Fibroblast of skin of scalp (primary cell): Measurements from ENCODE around the gene GLIS1.

Experiments used
- DNase-seq: peaks from one replicate; pipeline ENCODE4 v3.0.0-alpha.2; 2013

The GLIS1 gene

GRCh38 chr1:53576866-53577760 is 161.9 kb downstream of the GLIS1 start:
- DNase-seq: no peak

- no peak for DNase-seq
Measured at GRCh38 chr1:53576381-53576801, 162.6 kb downstream of the GLIS1 start.

GRCh38 chr1:53575955-53576320 is 163.0 kb downstream of the GLIS1 start:
- no peak for DNase-seq

GRCh38 chr1:53575141-53575954 is 163.6 kb downstream of the GLIS1 start:
- DNase-seq: no peak

GRCh38 chr1:53574621-53575020 is 164.3 kb downstream of the GLIS1 start:
- DNase-seq: no peak

GRCh38 chr1:53573931-53574330 is 165.0 kb downstream of the GLIS1 start:
- DNase-seq: no peak

GRCh38 chr1:53573522-53573921 is 165.4 kb downstream of the GLIS1 start:
- no peak for DNase-seq

- no peak for DNase-seq
Measured at GRCh38 chr1:53572815-53573173, 166.2 kb downstream of the GLIS1 start.

- peak; percentile 93 for DNase-seq
Measured at GRCh38 chr1:53572065-53572814, 166.7 kb downstream of the GLIS1 start.

GRCh38 chr1:53568540-53568939 is 170.4 kb downstream of the GLIS1 start:
- DNase-seq: no peak

- no peak for DNase-seq
Measured at GRCh38 chr1:53567851-53568250, 171.1 kb downstream of the GLIS1 start.

GRCh38 chr1:53567450-53567849 is 171.5 kb downstream of the GLIS1 start:
- no peak for DNase-seq

- DNase-seq: no peak
Measured at GRCh38 chr1:53563611-53564010, 175.4 kb downstream of the GLIS1 start.

- DNase-seq: no peak
Measured at GRCh38 chr1:53562981-53563379, 176.0 kb downstream of the GLIS1 start.

GRCh38 chr1:53562291-53562980 is 176.5 kb downstream of the GLIS1 start:
- DNase-seq: no peak

GRCh38 chr1:53561503-53562105 is 177.4 kb downstream of the GLIS1 start:
- DNase-seq: no peak

- no peak for DNase-seq
Measured at GRCh38 chr1:53560581-53561502, 178.1 kb downstream of the GLIS1 start.

GRCh38 chr1:53559854-53560580 is 178.9 kb downstream of the GLIS1 start:
- DNase-seq: no peak

- DNase-seq: no peak
Measured at GRCh38 chr1:53559391-53559815, 179.6 kb downstream of the GLIS1 start.

GRCh38 chr1:53558739-53559315 is 180.1 kb downstream of the GLIS1 start:
- DNase-seq: no peak
